ENCODE measurements around the gene NGEF. TPM values are rescaled to one million over a fixed set of nuclear protein-coding genes. Genes with fewer than 3 reads are reported as not detected.
"Not testable (repeated sequence)": the region's sequence is repeated elsewhere in the genome, so short reads cannot be mapped to it uniquely, and the experiment has no call there.

Gene NGEF
- total and polyA plus RNA-seq, 4 donors, result 0.54 to 10.1 (median 2.7) TPM

GRCh38 chr2:232860593-232861241 is 152.3 kb downstream of the NGEF start:
- no peaks in the 10 kb centered on the region for H3K27me3 ChIP-seq (ENCODE audit: control insufficient read depth in 1 of 2, insufficient read depth in 2 of 2, low read length in 1 of 2)
- DNase-seq (no peak), ATAC-seq (ENCODE audit: low FRiP score) (no peak)
- H3K27ac ChIP-seq (ENCODE audit: low read depth in 1 of 2, low read length in 2 of 2), result no peak overlapping the region
- no peak overlapping the region for H3K4me3 ChIP-seq (ENCODE audit: low read length in 2 of 2)
- no peaks in the 10 kb centered on the region for H3K4me1 ChIP-seq (ENCODE audit: control insufficient read depth in 1 of 2, insufficient read depth in 2 of 2, low read length in 2 of 2)
- whole genome bisulfite sequencing, 2 donors, result 86 to 87% methylated on average over 9 of the region's 9 CpGs
- peaks cover 2 to 9% of the 10 kb centered on the region in 2 donors for H3K36me3 ChIP-seq (ENCODE audit: control insufficient read depth in 1 of 2, insufficient read depth in 2 of 2, low read length in 1 of 2)
- H3K9me3 ChIP-seq (ENCODE audit: control insufficient read depth, low read length), result no peaks in the 10 kb centered on the region
- intact Hi-C loops (cut with DNase I), result no loop called here

DNA sequence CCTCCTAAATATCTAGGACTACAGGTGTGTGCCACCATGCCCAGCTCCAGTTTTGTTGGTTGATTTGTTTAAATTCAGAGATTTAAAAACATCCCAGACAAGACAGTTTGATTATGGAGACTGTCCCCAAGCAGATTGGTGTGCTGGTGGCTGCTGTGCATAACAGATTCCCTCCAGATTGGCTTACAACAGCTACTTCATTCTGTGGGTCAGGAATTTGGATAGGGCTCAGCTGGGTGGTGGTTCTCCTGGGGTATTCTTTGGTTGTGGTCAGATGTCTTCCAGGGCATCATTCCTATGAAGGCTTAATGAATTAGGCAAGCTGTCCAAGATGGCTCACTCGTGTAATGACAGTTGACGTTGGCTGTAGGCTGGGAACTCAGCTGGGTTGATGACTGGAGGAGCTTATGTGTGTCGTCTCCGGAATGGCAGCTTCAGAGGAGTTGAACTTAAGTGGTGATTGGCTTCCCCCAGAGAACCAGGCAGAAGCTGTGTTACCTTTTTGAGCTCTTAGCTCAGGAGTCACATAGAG is 153.6 kb downstream of the NGEF start:
- 78 to 86% methylated on average over 4 of the region's 4 CpGs for WGBS, 2 donors
- ATAC-seq (ENCODE audit: low FRiP score) (no peak), DNase-seq (no peak)
- intact Hi-C loops (cut with DNase I), result no loop called here
- Histone ChIP-seq H3K4me1 (ENCODE audit: control insufficient read depth in 1 of 2, insufficient read depth in 2 of 2, low read length in 2 of 2) (no peaks in the 10 kb centered on the region), H3K4me3 (ENCODE audit: low read length in 2 of 2) (no peak overlapping the region), H3K27me3 (ENCODE audit: control insufficient read depth in 1 of 2, insufficient read depth in 2 of 2, low read length in 1 of 2) (no peaks in the 10 kb centered on the region), H3K27ac (ENCODE audit: low read depth in 1 of 2, low read length in 2 of 2) (no peak overlapping the region), H3K9me3 (ENCODE audit: control insufficient read depth, low read length) (no peaks in the 10 kb centered on the region), H3K36me3 (ENCODE audit: control insufficient read depth in 1 of 2, insufficient read depth in 2 of 2, low read length in 1 of 2) (peaks cover 2 to 9% of the 10 kb centered on the region in 2 donors)

- H3K27me3 ChIP-seq (ENCODE audit: control insufficient read depth in 1 of 2, insufficient read depth in 2 of 2, low read length in 1 of 2), result no peaks in the 10 kb centered on the region
- intact Hi-C loops (cut with DNase I), result no loop called here
- no peak overlapping the region for H3K27ac ChIP-seq (ENCODE audit: low read depth in 1 of 2, low read length in 2 of 2)
- peaks cover 2 to 9% of the 10 kb centered on the region in 2 donors for H3K36me3 ChIP-seq (ENCODE audit: control insufficient read depth in 1 of 2, insufficient read depth in 2 of 2, low read length in 1 of 2)
- ATAC-seq (ENCODE audit: low FRiP score), result no peak
- WGBS, 2 donors, result 71 to 77% methylated on average over 4 of the region's 4 CpGs
- no peaks in the 10 kb centered on the region for H3K4me1 ChIP-seq (ENCODE audit: control insufficient read depth in 1 of 2, insufficient read depth in 2 of 2, low read length in 2 of 2)
- H3K4me3 ChIP-seq (ENCODE audit: low read length in 2 of 2), result no peak overlapping the region
- no peaks in the 10 kb centered on the region for H3K9me3 ChIP-seq (ENCODE audit: control insufficient read depth, low read length)
- DNase-seq, result no peak
These were observed 155.9 kb downstream of the NGEF start for GRCh38 chr2:232857158-232857563.

DNA sequence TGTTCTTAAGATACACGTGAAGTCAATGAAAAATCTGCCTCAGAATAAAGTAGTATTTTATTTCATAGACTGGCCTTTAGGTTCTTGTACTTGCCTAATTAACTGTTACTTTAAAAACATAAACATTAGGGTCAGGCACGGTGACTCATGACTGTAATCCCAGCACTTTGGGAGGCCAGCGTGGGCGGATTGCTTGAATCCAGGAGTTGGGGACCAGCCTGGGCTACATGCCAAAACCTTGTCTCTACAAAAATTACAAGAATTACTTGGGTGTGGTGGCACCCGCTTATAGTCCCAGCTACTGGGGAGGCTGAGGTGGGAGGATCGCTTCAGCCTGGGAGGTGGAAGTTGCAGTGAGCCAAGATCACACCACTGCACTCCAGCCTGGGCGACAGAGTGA is 159.0 kb downstream of the NGEF start:
- Histone ChIP-seq H3K36me3 (ENCODE audit: control insufficient read depth in 1 of 2, insufficient read depth in 2 of 2, low read length in 1 of 2) (peaks cover 5 to 15% of the 10 kb centered on the region in 2 donors), H3K27ac (ENCODE audit: low read depth in 1 of 2, low read length in 2 of 2) (no peak overlapping the region), H3K27me3 (ENCODE audit: control insufficient read depth in 1 of 2, insufficient read depth in 2 of 2, low read length in 1 of 2) (no peaks in the 10 kb centered on the region), H3K4me1 (ENCODE audit: control insufficient read depth in 1 of 2, insufficient read depth in 2 of 2, low read length in 2 of 2) (no peaks in the 10 kb centered on the region), H3K4me3 (ENCODE audit: low read length in 2 of 2) (no peak overlapping the region), H3K9me3 (ENCODE audit: control insufficient read depth, low read length) (no peaks in the 10 kb centered on the region)
- 49 to 60% methylated on average over 7 of the region's 7 CpGs for WGBS, 2 donors
- DNase-seq (no peak), ATAC-seq (ENCODE audit: low FRiP score) (no peak)
- intact Hi-C loops (cut with DNase I), result loop anchor here in 1 of 2 donors (5.0 kb wide), 2 partner anchors 198 to 398 kb away; partner anchors contain the start of gene ATG16L1

- Histone ChIP-seq H3K27ac (ENCODE audit: low read depth in 1 of 2, low read length in 2 of 2) (no peak overlapping the region), H3K4me3 (ENCODE audit: low read length in 2 of 2) (no peak overlapping the region), H3K9me3 (ENCODE audit: control insufficient read depth, low read length) (no peaks in the 10 kb centered on the region), H3K36me3 (ENCODE audit: control insufficient read depth in 1 of 2, insufficient read depth in 2 of 2, low read length in 1 of 2) (peaks cover 5 to 9% of the 10 kb centered on the region in 2 donors), H3K27me3 (ENCODE audit: control insufficient read depth in 1 of 2, insufficient read depth in 2 of 2, low read length in 1 of 2) (no peaks in the 10 kb centered on the region), H3K4me1 (ENCODE audit: control insufficient read depth in 1 of 2, insufficient read depth in 2 of 2, low read length in 2 of 2) (no peaks in the 10 kb centered on the region)
- DNase-seq, result no peak
- intact Hi-C loops (cut with DNase I), result loop anchor here (2.0 to 5.0 kb wide), 4 partner anchors 200 to 400 kb away; partner anchors contain the start of gene ATG16L1 (in 2 of the 2)
- ATAC-seq (ENCODE audit: low FRiP score), result no peak
- WGBS, 2 donors, result 33 to 34% methylated on average over 2 of the region's 2 CpGs
These were observed 160.4 kb downstream of the NGEF start for GRCh38 chr2:232852676-232853075.

GRCh38 chr2:232852081-232852480 is 161.0 kb downstream of the NGEF start:
- not testable (repeated sequence) for H3K4me1 ChIP-seq (ENCODE audit: control insufficient read depth in 1 of 2, insufficient read depth in 2 of 2, low read length in 2 of 2); H3K27ac ChIP-seq (ENCODE audit: low read depth in 1 of 2, low read length in 2 of 2); H3K9me3 ChIP-seq (ENCODE audit: control insufficient read depth, low read length); DNase-seq; H3K4me3 ChIP-seq (ENCODE audit: low read length in 2 of 2); ATAC-seq (ENCODE audit: low FRiP score); H3K27me3 ChIP-seq (ENCODE audit: control insufficient read depth in 1 of 2, insufficient read depth in 2 of 2, low read length in 1 of 2)
- H3K36me3 ChIP-seq (ENCODE audit: control insufficient read depth in 1 of 2, insufficient read depth in 2 of 2, low read length in 1 of 2), result peaks cover 5 to 10% of the 10 kb centered on the region in 2 donors
- intact Hi-C loops (cut with DNase I), result loop anchor here (2.0 to 5.0 kb wide), 4 partner anchors 200 to 400 kb away; partner anchors contain the start of gene ATG16L1 (in 2 of the 2)
- WGBS, 2 donors, result 88 to 90% methylated on average over 11 of the region's 11 CpGs

GRCh38 chr2:232850039-232850438 is 163.0 kb downstream of the NGEF start:
- H3K36me3 ChIP-seq (ENCODE audit: control insufficient read depth in 1 of 2, insufficient read depth in 2 of 2, low read length in 1 of 2), result peaks cover 7 to 9% of the 10 kb centered on the region in 2 donors
- ATAC-seq (ENCODE audit: low FRiP score) (no peak), DNase-seq (no peak)
- 75 to 78% methylated on average over 3 of the region's 3 CpGs for WGBS, 2 donors
- H3K4me1 ChIP-seq (ENCODE audit: control insufficient read depth in 1 of 2, insufficient read depth in 2 of 2, low read length in 2 of 2), result no peaks in the 10 kb centered on the region
- intact Hi-C loops (cut with DNase I), result loop anchor here in 1 of 2 donors (5.0 kb wide), 2 partner anchors 202 to 402 kb away; partner anchors contain the start of gene ATG16L1
- no peak overlapping the region for H3K4me3 ChIP-seq (ENCODE audit: low read length in 2 of 2)
- no peaks in the 10 kb centered on the region for H3K27me3 ChIP-seq (ENCODE audit: control insufficient read depth in 1 of 2, insufficient read depth in 2 of 2, low read length in 1 of 2)
- no peaks in the 10 kb centered on the region for H3K9me3 ChIP-seq (ENCODE audit: control insufficient read depth, low read length)
- no peak overlapping the region for H3K27ac ChIP-seq (ENCODE audit: low read depth in 1 of 2, low read length in 2 of 2)

GRCh38 chr2:232846055-232846454 is 167.0 kb downstream of the NGEF start:
- Histone ChIP-seq H3K36me3 (ENCODE audit: control insufficient read depth in 1 of 2, insufficient read depth in 2 of 2, low read length in 1 of 2) (peaks cover 14 to 16% of the 10 kb centered on the region in 2 donors), H3K4me3 (ENCODE audit: low read length in 2 of 2) (no peak overlapping the region), H3K27me3 (ENCODE audit: control insufficient read depth in 1 of 2, insufficient read depth in 2 of 2, low read length in 1 of 2) (no peaks in the 10 kb centered on the region), H3K9me3 (ENCODE audit: control insufficient read depth, low read length) (no peaks in the 10 kb centered on the region), H3K4me1 (ENCODE audit: control insufficient read depth in 1 of 2, insufficient read depth in 2 of 2, low read length in 2 of 2) (no peaks in the 10 kb centered on the region), H3K27ac (ENCODE audit: low read depth in 1 of 2, low read length in 2 of 2) (no peak overlapping the region)
- no peak for ATAC-seq (ENCODE audit: low FRiP score)
- intact Hi-C loops (cut with DNase I), result no loop called here
- DNase-seq, result no peak

GRCh38 chr2:232843834-232844233 is 169.2 kb downstream of the NGEF start:
- ATAC-seq (ENCODE audit: low FRiP score), result no peak
- Histone ChIP-seq H3K27ac (ENCODE audit: low read depth in 1 of 2, low read length in 2 of 2) (no peak overlapping the region), H3K36me3 (ENCODE audit: control insufficient read depth in 1 of 2, insufficient read depth in 2 of 2, low read length in 1 of 2) (peaks cover 11 to 13% of the 10 kb centered on the region in 2 donors), H3K27me3 (ENCODE audit: control insufficient read depth in 1 of 2, insufficient read depth in 2 of 2, low read length in 1 of 2) (no peaks in the 10 kb centered on the region), H3K9me3 (ENCODE audit: control insufficient read depth, low read length) (no peaks in the 10 kb centered on the region), H3K4me3 (ENCODE audit: low read length in 2 of 2) (no peak overlapping the region), H3K4me1 (ENCODE audit: control insufficient read depth in 1 of 2, insufficient read depth in 2 of 2, low read length in 2 of 2) (no peaks in the 10 kb centered on the region)
- intact Hi-C loops (cut with DNase I), result no loop called here
- DNase-seq, result no peak
- WGBS, 2 donors, result 84 to 85% methylated on average over 3 of the region's 3 CpGs

All from aorta (tissue), 5 donors.